HFF-Myc (cell line): ENCODE results near the gene KIF21B.

Source experiments
- DNase-seq: peaks from one replicate; pipeline ENCODE4 v3.0.0-alpha.2; 2011; ENCODE audit warnings: low read depth; ENCODE audit errors: extremely low read depth
- H3K4me3 ChIP-seq: replicated peaks from 2 replicates; pipeline ENCODE4 v1.5.1; 2011; ENCODE audit warnings: low read depth, mild to moderate bottlenecking, control low read depth, low read length
- TF ChIP-seq, protein P1 (sequence below): IDR thresholded peaks from 2 replicates; pipeline ENCODE4 v1.5.1; 2012; ENCODE audit warnings: mild to moderate bottlenecking, low read depth, low read length, control low read depth; ENCODE audit errors: missing control alignments

KIF21B gene, protein sequence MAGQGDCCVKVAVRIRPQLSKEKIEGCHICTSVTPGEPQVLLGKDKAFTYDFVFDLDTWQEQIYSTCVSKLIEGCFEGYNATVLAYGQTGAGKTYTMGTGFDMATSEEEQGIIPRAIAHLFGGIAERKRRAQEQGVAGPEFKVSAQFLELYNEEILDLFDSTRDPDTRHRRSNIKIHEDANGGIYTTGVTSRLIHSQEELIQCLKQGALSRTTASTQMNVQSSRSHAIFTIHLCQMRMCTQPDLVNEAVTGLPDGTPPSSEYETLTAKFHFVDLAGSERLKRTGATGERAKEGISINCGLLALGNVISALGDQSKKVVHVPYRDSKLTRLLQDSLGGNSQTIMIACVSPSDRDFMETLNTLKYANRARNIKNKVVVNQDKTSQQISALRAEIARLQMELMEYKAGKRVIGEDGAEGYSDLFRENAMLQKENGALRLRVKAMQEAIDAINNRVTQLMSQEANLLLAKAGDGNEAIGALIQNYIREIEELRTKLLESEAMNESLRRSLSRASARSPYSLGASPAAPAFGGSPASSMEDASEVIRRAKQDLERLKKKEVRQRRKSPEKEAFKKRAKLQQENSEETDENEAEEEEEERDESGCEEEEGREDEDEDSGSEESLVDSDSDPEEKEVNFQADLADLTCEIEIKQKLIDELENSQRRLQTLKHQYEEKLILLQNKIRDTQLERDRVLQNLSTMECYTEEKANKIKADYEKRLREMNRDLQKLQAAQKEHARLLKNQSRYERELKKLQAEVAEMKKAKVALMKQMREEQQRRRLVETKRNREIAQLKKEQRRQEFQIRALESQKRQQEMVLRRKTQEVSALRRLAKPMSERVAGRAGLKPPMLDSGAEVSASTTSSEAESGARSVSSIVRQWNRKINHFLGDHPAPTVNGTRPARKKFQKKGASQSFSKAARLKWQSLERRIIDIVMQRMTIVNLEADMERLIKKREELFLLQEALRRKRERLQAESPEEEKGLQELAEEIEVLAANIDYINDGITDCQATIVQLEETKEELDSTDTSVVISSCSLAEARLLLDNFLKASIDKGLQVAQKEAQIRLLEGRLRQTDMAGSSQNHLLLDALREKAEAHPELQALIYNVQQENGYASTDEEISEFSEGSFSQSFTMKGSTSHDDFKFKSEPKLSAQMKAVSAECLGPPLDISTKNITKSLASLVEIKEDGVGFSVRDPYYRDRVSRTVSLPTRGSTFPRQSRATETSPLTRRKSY (N-terminal part only)

DNA sequence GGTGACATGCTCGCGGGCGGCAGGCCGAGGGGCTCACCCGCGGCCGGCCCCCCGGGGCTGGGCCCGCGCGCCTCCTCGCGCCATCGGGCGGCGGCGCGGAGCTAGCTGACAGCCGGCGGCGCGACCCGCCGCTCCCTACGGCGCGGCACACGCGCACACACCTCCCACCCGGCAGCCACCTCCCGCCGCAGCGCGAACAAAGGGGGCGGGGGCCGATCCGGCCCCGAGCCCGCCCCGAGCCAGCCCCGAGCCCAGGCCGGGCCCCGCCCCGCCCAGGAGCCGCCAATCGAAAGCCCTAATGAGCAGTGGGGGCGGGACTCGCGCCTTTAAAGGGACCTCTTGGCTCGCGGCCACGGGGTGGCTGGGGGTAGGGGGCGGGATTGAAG, at the start of gene KIF21B:
TSS of gene KIF21B (minus strand) at position 198 of the 386 bp plus-strand sequence. CDS start 331 bp downstream, outside the sequence.
- no peak for DNase-seq
- peak within 1 kb of the TSS; percentile 28 for H3K4me3 ChIP-seq
- TF ChIP-seq, protein P1, sequence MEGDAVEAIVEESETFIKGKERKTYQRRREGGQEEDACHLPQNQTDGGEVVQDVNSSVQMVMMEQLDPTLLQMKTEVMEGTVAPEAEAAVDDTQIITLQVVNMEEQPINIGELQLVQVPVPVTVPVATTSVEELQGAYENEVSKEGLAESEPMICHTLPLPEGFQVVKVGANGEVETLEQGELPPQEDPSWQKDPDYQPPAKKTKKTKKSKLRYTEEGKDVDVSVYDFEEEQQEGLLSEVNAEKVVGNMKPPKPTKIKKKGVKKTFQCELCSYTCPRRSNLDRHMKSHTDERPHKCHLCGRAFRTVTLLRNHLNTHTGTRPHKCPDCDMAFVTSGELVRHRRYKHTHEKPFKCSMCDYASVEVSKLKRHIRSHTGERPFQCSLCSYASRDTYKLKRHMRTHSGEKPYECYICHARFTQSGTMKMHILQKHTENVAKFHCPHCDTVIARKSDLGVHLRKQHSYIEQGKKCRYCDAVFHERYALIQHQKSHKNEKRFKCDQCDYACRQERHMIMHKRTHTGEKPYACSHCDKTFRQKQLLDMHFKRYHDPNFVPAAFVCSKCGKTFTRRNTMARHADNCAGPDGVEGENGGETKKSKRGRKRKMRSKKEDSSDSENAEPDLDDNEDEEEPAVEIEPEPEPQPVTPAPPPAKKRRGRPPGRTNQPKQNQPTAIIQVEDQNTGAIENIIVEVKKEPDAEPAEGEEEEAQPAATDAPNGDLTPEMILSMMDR = no peak

DNA sequence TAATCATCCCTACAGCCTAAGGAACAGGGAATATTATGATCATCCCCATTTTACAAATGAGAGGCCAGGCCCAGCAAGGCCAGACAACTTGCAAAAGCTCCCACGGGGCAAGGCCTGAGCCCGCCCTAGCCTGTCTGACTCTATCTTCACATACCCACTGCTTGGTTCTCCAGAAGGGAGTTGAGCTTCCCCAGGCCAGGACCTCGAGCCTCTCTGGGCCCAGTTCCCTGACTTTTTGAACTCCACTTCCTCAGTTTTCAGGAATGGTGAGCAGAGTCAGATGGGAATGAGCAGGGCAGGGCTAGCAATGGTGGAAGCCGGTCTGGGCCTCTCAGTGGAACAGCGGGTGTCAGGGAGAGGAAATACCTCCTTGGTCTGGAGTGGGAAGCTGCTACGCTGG, 49.4 kb upstream of the KIF21B start:
- no peak for DNase-seq
- TF ChIP-seq, protein P1 = no peak
- no peak overlapping the region for H3K4me3 ChIP-seq

DNA sequence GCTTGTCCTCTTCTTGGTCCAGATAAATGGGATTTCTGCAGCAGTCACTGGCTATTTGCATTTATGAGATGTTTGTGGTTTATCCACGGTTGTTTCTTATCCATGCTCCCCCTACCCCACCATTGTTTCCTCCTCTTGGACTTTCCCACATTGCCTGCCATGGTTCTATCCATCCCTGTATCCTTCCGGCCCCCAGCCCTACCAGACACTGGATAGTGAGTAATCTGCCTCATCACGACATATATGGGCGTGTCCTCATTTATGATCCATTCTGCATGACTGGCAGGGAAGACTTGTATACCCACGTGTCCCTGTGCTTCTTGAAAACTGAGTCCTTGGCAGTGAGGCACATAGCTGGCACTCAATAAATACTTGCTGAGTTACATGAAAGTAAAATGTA, 48.6 kb upstream of the KIF21B start:
- no peak overlapping the region for H3K4me3 ChIP-seq
- TF ChIP-seq, protein P1 = no peak
- no peak for DNase-seq

DNA sequence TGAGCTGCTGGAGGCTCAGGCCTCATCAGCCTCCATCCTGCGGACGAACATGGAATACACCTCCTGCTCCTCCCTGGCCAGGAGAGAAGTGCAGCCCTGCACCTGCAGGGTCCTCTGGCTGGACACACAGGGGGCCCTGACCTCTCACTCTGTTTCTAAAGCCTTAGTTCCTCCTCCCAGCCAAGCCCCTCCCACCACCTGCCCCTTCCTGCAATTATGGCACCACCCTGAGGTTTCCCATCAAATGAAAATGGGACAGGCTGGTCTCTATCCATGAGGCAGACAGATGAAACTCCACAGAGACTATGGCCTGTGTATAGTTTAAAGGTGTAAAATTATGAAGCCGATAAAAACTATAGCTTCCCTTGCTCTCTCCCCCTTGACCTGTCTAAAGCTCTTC, 46.1 kb upstream of the KIF21B start:
- no peak overlapping the region for H3K4me3 ChIP-seq
- no peak for DNase-seq
- TF ChIP-seq, protein P1 = no peak

DNA sequence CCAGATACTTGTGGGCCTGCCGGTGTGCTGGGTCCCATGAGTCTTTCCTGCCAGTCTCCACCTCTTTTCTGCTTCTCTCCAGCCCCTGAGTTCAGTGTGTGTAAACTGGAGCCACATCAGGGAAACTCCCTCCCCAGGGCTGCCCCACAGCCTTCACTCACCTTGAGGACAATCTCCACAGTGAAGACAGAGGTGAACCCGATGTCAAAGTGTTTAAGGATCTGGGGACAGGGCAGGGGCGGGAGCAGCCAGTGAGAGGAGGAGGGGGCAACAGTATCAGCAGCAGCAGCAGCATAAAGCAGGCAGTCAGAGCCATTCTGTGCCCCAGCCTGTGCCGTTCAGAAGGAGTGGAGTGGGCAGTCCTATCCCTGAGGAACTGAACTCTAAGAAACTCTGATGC, 45.5 kb upstream of the KIF21B start:
- H3K4me3 ChIP-seq = no peak overlapping the region
- no peak for DNase-seq
- TF ChIP-seq, protein P1 = no peak

DNA sequence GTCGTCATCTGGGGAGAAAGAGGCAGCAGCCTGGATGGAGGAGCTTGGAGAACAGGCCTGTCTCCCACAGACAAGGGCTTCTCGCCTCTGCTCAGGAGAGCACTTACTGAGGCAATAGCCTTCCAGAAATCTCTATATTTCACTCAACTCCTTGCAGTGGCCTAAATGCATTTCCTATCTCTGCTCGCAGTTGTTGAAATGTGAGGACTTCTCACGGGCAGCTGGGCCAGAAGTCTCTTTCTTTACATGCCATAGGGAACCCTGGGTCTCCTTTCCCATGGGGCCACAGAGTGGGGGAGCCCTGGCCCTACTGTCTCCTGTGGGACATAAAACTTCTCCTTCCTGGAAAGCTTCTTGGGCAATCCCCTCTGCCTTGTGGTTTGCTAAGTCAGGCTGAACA, 43.5 kb upstream of the KIF21B start:
- no peak for DNase-seq
- TF ChIP-seq, protein P1 = no peak
- no peak overlapping the region for H3K4me3 ChIP-seq
